NCI-H510A treated with DMSO at 0.1 percent for 48 hours (cell line): Measurements from ENCODE around the gene TANGO2.

Experiments used
- DNase-seq: peaks from one replicate; lab custom pipeline; 2025; lab: John Stamatoyannopoulos, UW

TANGO2 gene

DNA sequence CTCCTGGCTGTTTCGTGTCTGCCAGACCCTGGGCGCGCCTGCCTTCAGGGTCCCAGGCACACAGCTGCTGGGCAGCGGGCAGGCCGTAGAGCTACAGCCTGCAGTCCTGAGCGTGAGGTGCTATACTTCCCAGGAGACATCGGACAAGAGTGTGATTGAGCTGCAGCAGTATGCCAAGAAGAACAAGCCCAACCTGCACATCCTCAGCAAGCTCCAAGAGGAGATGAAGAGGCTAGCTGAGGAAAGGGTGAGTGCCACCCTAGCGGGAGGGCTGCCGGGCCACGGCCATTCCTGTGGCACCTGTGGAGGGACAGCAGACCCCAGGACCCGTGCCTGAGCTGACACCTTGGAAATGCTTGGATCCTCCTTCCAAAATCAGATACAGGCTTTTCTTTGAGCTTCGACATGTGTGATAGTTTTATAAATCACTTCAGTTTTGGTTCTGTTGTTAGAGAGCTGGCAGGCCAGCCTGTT lies 87.9 kb downstream of the TANGO2 start:
- no peak for DNase-seq

DNA sequence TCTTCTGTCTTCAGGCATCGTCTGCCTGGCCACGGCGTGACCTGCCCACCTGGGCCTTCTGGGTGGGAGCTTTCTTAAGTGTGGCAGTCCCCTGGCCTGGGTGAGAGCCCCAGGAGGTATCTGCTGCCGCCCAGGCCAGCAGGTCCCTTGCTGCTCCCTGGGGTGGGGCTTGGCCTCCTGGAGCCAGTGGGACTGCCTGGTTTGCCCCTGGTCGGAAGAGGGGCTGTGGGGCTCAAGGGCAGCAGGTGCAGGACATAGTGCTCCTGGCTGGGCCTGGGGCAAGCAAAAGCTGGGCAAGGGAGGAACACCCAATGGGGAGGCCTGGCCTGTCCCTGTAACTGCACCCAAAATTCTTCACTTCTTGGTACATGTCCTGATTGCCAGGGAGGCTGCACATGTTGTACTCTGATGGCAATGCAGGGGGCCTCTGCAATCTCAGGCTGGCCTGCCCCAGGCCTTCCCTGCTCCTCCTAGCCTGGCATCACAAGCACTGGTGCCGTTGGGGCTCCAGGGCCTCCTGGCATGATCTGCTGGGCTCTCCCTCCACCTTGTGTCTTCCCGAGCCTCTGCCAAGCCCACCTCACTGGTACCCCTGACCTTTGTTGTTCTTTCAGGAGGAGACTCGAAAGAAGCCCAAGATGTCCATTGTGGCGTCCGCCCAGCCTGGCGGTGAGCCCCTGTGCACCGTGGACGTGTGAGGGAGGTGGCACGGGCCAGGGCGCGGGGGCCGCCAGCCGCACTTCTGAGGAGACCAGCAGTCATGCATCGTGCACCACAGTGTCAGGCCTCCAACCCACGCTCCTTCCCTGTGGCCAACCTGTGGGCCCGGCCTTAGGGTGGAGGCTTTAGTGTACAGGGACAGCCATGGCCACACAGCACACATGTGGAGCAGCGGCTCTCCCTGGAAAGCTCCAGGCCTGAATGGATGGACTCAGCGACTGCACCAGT lies 88.8 kb downstream of the TANGO2 start:
- DNase-seq = no peak

DNA sequence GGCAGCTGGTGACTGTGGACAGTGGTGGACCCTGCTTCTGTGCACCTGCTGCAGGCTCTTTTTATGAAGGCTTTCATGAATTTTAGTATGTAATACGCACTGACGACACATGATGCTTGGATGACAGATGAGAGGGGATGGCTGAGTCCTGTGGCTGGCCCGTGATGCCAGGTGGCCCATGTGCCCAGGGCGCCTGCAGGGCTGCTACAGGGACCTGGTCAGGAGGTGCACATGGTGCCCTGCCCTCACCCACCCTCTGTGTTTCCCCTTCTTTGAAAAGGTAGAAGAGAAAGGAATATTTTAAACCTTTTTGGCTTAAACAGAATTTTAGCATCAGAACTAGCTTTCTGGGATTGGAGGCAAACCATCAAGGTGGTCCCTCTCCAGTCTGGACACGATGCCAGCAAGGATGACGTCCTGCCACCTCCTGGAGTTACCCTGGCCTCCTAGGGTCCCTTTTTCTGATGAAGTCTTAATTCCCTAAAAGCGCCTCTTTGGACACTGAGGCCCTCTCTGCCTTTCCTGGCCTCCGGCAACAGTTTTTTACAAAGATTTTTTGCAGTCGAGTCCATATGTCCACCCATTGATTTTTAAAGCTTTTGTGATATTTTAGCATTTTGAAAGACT lies 89.6 kb downstream of the TANGO2 start:
- DNase-seq = no peak

DNA sequence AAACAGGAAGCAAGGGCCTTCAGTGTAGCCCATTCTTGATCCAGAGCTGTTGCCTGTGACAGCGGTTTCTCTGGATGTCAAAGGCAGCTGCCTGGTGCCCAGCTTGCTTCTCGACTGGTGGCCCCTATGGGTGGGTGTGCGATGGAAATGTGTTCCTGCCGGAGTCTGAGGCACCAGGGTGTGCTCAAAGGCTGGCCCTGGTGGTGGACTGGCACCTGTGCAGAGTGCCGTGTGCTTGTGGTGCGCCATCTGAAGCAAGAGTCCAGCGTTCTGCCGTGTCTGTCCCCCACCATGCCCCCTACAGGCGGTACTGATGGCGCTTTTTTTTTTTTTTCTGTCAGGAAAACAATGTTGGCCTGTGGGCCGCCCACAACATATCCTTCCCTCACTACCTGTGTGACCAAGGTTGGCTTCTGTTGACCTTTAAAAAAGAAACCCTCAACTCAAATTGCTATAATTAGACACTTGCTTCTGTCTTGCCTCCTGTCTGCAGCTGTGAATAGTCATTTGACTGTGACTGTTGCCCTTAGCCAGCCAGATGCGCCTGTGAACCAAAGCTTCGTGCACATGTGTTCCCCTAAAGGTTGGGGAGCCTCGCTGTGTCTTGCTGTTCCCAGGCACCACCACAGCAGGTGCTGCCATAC lies 90.3 kb downstream of the TANGO2 start:
- DNase-seq = no peak

DNA sequence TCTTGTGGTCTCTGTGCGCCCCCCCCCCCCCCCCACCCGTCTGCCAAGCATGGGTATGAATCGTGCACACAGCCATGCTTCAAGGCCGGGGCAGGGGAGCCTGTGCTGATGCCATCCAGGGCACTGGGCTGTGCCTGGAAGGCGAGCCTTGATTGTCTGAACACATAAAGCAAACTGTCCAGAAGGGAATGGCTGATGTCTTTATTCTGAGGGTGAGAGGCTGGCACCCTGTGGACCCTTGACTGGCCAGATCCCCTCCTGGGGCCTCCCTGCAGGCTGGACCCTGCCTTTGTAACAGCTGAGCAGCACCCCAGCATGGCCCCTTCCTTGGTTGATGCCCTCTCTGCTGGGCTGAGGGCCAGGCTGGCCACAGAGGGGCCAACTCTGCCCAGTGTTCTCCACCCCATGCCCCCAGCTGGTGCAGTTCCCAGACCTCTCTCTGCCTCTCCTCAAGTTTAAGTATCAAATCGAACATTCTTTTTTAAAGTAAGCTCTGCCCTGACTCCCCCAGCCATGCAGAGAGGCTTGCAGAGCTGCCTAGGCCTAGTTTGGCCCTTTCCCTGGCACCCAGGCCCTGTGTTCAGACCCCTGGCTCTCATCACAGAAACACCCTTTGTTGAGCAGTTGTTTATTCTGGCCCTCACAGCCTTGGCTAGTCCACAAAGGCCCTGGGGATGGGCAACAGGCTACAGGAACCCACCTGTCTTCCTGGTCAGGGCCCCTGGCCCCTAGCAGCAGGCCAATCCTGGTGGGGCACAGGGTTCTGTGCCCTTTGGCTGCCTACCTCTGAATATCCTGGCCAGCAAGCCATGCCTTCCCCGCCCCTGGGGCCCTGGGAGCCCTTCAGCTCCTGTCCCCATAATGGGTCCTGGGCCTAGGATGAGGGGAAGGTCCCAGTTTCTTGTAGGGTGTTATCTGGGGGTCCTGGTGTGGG lies 91.0 kb downstream of the TANGO2 start:
- no peak for DNase-seq

DNA sequence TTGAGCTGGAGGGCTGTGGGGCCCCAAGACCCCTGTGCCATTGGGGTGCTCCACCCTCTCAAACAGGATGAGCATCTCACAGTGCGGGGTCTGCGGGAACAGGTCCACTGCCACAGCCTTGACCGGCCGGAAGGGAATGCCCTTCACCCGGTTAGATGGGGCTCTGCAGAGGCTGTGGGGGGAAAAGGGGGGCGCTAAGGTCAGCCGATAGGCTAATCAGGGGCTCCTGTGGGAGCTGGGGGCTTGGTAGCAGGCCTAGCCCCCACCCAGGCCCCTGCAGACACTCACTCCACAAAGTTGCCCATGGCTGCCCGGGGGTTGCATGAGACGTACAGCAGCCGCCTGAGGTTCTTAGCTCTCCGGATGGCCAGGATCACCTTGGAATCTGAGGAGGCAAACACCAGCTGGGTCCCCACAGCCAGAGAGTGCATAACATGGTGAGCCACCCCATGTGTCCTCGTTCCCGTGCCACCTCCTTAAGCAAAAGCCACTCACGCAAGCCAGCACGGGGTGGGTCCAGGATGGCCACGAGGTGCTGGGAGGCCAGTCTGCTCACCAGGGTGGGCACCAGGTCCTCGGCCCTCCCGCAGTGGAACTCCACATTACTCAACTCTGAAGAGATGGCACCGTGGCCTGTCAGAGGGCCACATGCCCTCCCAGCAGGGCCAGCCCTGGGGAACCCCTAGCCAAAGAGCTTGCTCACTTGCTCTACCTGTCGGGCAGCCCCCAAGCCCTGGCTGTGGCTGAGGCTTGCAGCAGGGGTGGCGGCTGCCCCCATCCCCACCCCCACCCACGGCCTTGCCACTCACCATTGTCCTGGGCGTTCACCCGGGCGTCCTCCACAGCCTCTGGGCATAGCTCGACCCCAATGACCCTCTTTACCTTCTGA lies 92.0 kb downstream of the TANGO2 start:
- DNase-seq = no peak

DNA sequence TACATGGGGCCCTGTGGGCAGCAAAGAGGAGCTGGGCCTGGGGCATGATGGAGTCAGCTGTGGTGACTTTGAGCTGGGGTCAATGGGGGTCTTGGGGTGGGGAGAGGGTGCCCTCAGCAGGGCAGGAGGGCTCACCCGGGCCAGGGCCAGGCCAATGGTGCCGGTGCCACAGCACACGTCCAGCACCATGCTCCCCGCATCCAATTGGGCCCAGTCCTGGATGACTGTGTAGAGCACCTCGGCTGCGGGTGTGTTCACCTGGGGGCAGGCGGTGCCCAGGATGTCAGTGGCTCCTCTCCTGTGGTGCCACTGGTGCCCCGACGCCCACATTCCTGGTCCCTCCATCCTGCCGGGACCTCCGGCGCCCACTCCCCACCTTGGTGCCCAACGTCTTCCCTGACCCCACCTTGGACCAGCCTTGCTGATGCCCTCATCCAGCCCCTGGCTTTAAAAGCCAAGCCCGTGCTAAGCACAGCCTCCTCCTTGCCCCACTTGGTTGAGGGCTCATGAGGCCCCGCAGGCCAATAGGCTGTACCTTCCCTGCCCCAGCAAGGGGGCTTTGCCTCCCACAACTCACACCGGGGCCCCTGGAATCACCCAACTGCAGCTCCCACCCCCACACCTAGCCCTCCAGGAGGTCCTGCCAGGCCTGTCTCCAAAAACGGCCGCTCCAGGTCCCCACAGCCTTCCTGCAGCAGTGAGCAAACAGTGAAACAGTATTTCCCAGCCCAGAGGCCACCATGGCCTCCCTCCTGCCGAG lies 92.8 kb downstream of the TANGO2 start:
- DNase-seq = no peak

DNA sequence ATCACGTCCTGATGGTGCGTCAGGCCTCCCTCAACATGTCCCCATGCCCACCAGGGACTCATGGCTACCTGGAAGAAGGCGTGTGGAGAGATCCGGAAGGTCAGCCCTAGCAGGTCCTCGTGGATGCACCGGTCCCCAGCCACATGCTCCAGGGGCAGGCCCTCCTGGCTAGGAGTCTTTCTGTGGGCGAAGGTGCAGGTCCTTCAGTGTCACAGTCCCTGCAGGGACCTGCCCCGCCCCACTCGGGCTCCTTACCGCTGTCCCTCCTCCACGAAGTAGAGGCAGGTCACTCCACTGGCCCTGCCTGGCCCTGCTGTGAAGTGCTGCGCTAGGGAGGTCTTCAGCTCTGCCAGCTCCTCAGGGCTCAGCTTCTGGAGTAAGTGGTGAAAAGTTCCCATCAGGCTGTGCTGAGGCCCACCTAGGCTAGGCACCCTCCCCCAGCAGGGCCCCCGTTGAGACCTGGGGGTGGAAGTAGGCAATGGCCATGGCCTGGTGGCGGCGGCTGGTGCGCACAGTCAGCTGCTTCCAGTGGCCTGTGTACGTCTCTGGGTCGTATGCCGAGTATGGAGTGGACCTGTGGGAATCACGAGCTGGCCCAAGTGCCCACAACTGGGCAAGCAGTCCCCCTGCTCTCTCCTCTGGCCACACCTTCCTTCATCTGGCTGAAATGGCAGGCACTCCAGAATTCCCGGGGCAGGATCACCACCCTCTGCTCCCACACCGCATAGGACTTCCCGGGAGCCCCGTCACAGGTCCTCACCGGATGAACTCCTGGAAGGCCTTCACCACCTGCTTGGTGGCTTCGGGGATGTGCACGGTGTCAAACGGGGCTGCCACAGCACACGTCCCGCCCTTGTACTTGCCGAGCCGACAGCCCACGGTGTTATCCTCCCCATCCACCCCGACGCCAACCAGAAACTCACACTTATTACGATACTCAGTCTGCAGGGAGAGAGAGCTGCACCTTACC lies 93.9 kb downstream of the TANGO2 start:
- no peak for DNase-seq

DNA sequence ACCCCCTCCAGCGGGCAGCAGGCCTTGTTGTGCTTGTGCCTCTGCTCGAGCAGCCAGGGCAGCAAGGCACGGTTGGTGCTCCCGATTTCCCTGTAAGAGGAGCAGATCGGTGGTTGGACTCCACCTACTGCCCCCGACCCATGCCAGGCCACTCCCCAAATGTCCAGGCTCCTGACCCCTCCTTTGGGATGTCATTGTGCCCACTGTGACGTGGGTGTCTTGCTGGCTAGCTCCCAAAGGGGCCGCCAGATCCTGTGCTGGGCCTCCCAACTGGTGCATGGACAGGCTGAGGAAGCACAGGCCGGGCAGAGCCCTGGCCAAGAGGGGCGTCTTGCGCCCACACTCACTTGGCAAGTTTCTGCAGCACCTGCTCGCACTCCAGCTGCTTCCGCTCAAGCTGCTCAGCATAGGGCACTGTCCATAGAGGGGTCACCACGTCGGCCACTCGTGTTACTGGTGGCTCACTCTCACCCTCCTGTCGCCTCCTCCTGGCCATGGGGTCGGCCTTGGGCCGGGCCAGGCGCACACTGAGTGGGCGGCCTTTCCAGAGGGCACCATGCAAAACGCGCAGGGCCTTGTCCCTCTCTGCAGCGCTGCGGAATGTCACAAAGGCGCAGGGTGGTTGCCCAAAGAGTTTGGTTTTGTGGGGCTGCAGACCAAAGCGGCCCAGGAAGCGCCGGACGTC lies 94.9 kb downstream of the TANGO2 start, which contains the start of gene RANBP1:
Gene RANBP1, plus strand, starts transcription at position 414 of the 685 bp plus-strand sequence. Its CDS starts 81 bp downstream, at position 495.
- no peak for DNase-seq

DNA sequence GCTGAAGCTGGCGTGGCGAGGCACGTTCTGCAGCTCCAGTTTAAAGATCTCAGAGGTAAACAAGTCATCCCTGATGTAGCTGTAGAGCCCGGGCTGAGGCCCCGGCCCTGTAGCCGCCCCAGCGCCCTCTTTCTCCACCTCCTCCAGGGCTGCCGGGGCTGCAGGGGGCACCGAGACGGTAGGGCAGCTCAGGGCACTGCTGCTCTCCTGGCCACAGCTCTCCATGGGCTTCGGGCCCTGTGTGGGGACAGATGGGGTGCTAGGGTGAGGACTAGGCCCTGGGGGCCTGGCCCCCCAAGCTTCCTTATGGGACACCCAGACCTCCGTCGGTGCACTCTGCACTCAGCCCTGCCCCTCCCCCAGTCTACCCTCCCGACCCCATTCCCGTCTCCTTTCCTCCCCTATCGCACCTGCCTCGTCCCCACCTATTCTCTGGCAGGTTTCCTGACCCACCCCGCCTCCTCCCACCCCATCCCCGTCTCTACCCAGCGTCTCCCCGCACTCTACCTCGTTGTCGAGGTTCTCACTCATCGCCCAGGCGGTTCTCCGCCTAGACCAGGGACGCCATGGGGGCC lies 95.6 kb downstream of the TANGO2 start:
- DNase-seq = no peak
